Measurements from ENCODE around the gene RBMS3.

Gene RBMS3

GRCh38 chr3:29914861-29915524, 634.1 kb downstream of the RBMS3 start:
- no peak for DNase-seq

- no peak for DNase-seq
Observed at GRCh38 chr3:29919571-29919970, 638.7 kb downstream of the RBMS3 start.

GRCh38 chr3:29922992-29923746, 642.3 kb downstream of the RBMS3 start:
- DNase-seq, result peak; percentile 50

GRCh38 chr3:29924783-29925561, 644.1 kb downstream of the RBMS3 start:
- DNase-seq, result no peak

GRCh38 chr3:29926378-29926777, 645.5 kb downstream of the RBMS3 start:
- no peak for DNase-seq

GRCh38 chr3:29932696-29933325, 651.9 kb downstream of the RBMS3 start:
- DNase-seq, result no peak

- no peak for DNase-seq
Observed at GRCh38 chr3:29933802-29934490, 653.1 kb downstream of the RBMS3 start.

GRCh38 chr3:29934751-29935150, 653.9 kb downstream of the RBMS3 start:
- no peak for DNase-seq

GRCh38 chr3:29936054-29936453, 655.2 kb downstream of the RBMS3 start:
- DNase-seq, result no peak

GRCh38 chr3:29936766-29937165, 655.9 kb downstream of the RBMS3 start:
- DNase-seq, result no peak

GRCh38 chr3:29937185-29937584, 656.3 kb downstream of the RBMS3 start:
- DNase-seq, result no peak

- DNase-seq, result no peak
Observed at GRCh38 chr3:29940759-29941323, 660.0 kb downstream of the RBMS3 start.

- DNase-seq, result no peak
Observed at GRCh38 chr3:29942297-29942696, 661.4 kb downstream of the RBMS3 start.

- DNase-seq, result no peak
Observed at GRCh38 chr3:29949131-29949530, 668.3 kb downstream of the RBMS3 start.

- no peak for DNase-seq
Observed at GRCh38 chr3:29949940-29950616, 669.2 kb downstream of the RBMS3 start.

GRCh38 chr3:29952431-29952830, 671.6 kb downstream of the RBMS3 start:
- no peak for DNase-seq

GRCh38 chr3:29955413-29955812, 674.5 kb downstream of the RBMS3 start:
- DNase-seq, result no peak

- no peak for DNase-seq
Observed at GRCh38 chr3:29958816-29959215, 677.9 kb downstream of the RBMS3 start.

- no peak for DNase-seq
Observed at GRCh38 chr3:29971895-29972294, 691.0 kb downstream of the RBMS3 start.

GRCh38 chr3:29972320-29972993, 691.6 kb downstream of the RBMS3 start:
- DNase-seq, result peak; percentile 43

- DNase-seq, result no peak
Observed at GRCh38 chr3:29973763-29974162, 692.9 kb downstream of the RBMS3 start.
